HG03064 (cell line): ENCODE data around the gene KCTD21.

Experiments used
- ATAC-seq: cut with Tn5 transposase; IDR thresholded peaks from one replicate; pipeline ENCODE4 v1.9.1; 2021; ENCODE audit warnings: low read depth; ENCODE audit not compliant: unreplicated experiment

Gene KCTD21

DNA sequence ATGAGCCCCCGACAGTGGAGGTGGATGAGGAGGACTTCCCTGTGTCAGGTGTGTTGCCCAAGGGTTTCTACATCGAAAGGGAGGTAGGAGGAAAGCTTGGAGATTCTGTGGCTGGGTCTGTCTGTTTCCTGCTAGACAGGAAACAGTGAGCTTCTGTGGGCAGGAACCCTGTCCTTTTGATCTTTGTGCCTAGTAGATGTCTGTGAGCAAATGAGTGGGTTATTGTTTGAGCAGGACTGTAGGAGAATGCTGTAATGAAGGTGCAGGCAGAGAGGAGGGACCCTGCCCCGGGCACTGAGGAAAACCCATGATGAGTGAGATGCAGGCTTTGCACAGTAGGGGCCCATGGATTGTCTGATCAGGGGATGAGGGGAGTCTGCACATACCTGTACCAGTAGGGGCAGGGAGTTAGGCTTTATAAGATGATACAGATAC is 14.3 kb upstream of the KCTD21 start:
- ATAC-seq = no peak

DNA sequence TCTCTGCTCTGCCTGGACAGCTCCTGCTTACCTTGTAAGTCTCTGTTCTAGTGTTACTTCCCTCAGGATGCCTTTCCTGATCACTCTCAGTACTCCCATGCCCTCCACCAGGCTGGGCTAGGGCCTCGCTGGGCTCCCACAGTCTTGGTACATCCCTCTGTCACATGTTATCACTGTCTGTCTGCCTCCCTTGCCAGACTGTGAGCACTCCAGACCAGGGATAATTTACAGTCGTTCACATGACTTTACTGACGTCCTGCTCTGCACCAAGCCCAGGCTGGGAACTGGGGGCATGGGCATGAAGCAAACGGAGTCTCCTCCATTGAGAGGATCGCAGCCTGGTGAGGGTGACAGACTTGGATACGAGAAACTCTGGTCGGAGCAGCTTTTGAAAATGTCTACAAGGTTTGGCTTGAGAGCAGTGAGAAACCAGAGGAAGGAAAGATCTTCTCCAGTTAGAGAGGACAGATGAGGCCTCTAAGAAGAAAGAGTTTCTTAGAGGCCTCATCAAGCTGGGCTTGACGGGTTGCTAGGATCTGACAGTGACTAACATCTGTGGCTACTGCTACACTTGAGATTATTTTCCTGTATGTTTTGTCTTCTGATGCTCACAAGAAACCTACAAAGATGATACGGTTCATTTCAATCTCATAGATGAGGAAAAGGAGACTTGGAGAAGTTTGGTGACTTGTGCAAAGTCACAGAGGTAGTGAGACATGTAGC is 12.8 kb upstream of the KCTD21 start:
- ATAC-seq = no peak

DNA sequence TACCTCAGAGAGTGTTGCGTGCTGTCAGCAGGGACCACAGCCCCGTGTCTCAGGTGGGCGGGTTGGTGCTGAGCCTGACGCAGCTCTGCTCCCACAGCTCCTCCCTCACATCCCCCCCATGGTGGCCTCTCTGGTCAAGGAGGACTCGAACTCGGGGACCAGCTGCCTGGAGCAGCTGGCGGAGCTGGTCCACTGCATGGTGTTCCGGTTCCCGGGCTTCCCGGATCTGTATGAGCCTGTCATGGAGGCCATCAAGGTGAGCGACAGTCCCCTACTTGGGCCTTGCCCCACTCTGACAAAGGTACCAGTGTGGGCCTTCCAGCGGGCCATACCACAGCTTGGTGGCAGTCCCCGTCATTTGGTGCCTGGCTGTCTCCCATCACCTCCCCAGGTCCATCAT is 12.1 kb upstream of the KCTD21 start:
- ATAC-seq = no peak

DNA sequence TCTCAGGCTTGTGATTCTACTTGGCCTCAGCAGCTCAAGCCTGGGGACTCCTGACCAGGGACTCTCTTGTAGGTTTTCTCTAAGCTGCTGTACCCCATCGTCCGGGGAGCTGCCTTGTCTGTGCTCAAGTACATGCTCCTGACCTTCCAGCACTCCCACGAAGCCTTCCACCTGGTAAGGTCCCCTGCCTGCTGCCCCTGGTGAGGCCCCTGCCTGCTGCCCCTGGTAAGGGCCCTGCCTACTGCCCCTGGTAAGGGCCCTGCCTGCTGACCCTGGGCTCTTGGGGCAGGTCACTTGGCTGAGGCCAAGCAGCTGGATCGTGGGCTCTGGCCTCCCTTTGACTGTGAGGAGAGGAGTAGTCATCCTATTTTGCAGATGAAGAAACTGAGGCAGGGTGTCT is 11.6 kb upstream of the KCTD21 start:
- no peak for ATAC-seq

- ATAC-seq = no peak
Measured at GRCh38 chr11:78199653-78200015, 11.2 kb upstream of the KCTD21 start.

DNA sequence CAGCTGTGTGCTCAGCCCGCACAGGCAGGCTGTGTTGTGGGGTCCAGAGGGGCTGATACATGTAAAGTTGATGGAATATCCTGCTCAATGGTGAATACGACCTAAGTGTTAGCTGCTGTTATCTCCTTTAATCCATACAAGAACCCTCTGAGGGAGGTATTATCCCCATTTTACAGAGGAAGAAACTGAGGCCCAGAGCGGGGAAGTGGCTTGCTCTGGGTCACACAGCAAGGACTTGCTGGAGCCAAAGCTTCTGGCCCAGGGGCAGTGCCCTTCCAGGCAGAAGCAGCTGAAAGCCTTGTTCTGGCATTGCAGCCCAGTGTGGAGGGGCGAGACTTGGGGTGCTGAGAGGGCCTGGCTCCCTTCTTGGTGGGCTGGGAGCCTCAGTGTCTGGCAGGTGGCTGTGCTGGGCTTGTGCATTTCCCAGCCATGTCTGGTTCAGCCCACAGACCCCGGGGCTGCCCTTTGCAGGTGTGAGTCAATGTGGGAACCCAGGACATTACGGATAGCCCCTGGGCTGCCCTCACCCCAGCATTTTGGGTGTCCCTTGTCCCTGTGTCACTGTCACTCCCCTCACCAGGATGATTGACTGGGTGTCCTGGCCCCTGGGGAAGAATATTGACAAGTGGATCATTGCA is 10.7 kb upstream of the KCTD21 start:
- no peak for ATAC-seq

DNA sequence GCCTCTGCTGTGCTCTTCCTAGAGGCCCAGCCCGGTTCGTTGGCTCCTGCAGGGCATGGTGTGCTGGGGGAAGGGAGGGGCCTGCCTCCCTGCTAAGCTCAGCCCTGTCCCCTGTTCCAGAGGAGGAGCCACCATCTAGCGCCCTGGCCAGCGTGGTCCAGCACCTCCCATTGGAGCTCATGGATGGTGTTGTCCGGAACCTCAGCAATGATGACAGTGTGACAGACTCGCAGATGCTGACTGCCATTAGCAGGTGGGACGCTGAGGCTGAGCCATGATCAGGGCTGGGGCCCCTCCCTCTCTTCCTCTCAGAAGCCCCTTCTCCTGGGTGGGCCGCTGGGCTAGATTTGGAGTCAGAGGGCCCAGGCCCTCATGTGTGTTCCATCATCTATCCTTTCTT is 9.4 kb upstream of the KCTD21 start:
- ATAC-seq = no peak

GRCh38 chr11:78196661-78197091 is 8.2 kb upstream of the KCTD21 start:
- ATAC-seq = no peak

DNA sequence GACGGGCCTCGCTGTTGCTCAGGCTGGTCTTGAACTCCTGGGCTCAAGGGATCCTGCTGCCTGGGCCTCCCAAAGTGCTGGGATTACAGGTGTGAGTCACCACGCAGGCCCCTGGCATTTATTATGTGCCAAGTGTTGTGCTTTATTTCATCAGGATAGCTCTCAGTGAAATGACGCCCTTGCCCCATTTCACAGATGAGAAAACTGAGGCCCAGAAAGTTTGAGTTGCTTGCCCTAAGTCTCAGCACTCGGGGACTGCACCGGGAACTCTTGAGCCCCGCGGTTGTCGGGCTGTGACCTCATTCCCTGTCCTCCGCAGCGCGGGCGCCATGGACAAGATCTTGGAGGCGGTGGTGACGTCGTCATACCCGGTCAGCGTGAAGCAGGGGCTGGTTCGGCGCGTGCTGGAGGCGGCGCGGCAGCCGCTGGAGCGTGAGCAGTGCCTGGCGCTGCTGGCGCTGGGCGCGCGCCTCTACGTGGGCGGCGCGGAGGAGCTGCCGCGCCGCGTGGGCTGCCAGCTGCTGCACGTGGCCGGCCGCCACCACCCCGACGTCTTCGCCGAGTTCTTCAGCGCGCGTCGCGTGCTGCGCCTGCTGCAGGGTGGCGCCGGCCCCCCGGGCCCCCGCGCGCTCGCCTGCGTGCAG is 7.6 kb upstream of the KCTD21 start:
- ATAC-seq = no peak

GRCh38 chr11:78194490-78194889 is 6.1 kb upstream of the KCTD21 start:
- ATAC-seq = no peak

GRCh38 chr11:78193806-78194205 is 5.4 kb upstream of the KCTD21 start:
- ATAC-seq = no peak

DNA sequence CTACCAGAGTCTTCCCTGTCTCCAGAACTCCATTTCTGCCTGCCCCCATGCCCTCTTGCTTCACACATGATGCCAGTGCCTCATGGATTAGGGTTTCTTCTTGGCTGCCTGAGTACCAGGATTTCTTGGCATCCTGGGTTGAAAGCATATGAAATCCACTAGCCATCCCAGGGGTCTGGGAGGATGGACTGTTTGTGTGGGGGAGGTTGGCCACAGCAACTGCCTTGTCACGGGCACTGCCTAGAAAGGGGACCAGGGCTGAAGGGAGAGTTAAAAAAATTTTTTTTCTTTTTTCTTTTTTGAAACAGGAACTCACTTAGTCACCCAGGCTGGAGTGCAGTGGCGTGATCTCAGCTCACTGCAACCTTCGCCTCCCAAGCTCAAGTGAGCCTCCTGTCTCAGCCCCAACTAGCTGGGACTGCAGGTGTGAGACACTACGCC is 4.5 kb upstream of the KCTD21 start:
- ATAC-seq = no peak

DNA sequence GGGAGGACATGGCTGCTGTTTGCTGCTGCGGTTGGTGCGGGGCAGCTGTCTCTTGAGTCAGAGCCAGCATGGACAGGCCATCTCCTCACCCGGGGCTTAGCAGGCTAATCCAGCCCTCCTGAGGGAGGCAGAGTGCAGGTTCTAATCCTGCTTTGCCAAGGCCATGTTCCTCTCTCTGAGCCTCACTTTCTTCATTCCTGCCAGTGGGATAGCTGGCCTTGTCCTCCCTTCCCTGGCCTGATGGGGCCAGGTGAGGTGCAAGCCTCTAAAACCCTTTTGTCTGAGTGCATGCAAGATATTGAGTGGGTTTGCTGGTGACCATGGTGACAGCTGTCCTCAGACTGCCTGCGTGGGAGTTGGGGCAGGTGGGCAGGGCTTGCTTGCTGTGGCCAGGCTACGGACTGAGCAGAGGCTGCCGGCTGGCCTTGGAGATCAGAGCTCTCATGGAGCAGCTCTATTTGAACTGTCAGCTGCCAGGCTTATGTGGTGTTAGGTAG is 3.8 kb upstream of the KCTD21 start:
- ATAC-seq = no peak

GRCh38 chr11:78190871-78191538 is 2.6 kb upstream of the KCTD21 start:
- no peak for ATAC-seq

GRCh38 chr11:78190374-78190773 is 1.9 kb upstream of the KCTD21 start:
- no peak for ATAC-seq

DNA sequence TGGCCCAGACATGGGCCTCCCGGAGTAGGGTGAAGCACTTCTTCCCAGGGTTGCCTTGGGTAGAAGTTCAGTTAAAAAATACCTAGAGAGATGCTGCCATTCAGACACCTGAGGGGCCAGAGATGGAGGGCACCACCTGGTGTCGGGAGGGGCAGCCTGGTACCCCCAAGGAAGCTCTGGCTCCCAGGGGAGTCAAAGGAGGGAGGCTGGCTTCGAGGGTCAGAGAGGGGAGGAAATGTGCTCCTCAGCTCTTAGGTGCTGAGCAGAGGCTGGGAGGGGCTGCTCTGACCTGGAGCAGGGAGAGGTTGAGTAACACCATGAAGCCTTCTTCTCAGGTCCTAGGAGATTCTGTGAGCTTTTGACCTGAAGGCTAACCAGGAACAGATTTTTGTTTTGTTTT is 1.4 kb upstream of the KCTD21 start:
- no peak for ATAC-seq

- ATAC-seq = no peak
Measured at GRCh38 chr11:78189174-78189724, 823 bp upstream of the KCTD21 start.

GRCh38 chr11:78187366-78188285 is 800 bp downstream of the KCTD21 start:
- peak; percentile 2 for ATAC-seq

- ATAC-seq = no peak
Measured at GRCh38 chr11:78181185-78181584, 7.2 kb downstream of the KCTD21 start.

DNA sequence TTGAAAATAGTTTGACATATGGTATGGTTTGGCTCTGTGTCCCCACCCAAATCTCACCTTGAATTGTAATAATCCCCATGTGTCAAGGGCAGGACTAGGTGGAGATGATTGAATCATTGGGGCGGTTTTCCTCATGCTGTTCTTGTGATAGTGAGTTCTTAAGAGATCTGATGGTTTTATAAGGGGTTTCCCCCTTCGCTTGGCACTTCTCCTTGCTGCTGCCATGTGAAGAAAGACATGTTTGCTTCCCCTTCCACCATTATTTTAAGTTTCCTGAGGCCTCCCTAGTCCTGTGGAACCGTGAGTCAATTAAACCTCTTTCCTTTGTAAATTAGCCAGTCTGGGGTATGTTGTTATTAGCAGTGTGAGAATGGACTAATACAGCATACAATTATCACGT is 7.7 kb downstream of the KCTD21 start:
- no peak for ATAC-seq
